Endodermal cell (in vitro differentiated cells): ENCODE data around the gene DNAH2. TPM values are rescaled to one million over a fixed set of nuclear protein-coding genes. Genes with fewer than 3 reads are reported as not detected.

ENCODE experiments used
- DNase-seq: peaks from one replicate; pipeline ENCODE4 v3.0.0-alpha.2; 2017
- H3K27ac ChIP-seq: 2 replicates; pipeline ENCODE4 v1.5.1; 2013; ENCODE audit warnings: mild to moderate bottlenecking, low read depth, low read length, moderate library complexity
- H3K27me3 ChIP-seq: 2 replicates; pipeline ENCODE4 v1.6.1; 2013; ENCODE audit warnings: mild to moderate bottlenecking, low read length, moderate library complexity; ENCODE audit not compliant: insufficient read depth, control insufficient read depth, poor library complexity, severe bottlenecking
- H3K36me3 ChIP-seq: 2 replicates; pipeline ENCODE4 v1.7.0; 2013; ENCODE audit warnings: mild to moderate bottlenecking, low read length, moderate library complexity; ENCODE audit not compliant: control insufficient read depth, insufficient read depth
- H3K4me1 ChIP-seq: one replicate; pipeline ENCODE4 v1.7.0; 2013; ENCODE audit warnings: low read length; ENCODE audit not compliant: control insufficient read depth, insufficient read depth
- H3K4me3 ChIP-seq: 2 replicates; pipeline ENCODE4 v1.5.1; 2013; ENCODE audit warnings: mild to moderate bottlenecking, low read length, moderate library complexity
- H3K9ac ChIP-seq: 2 replicates; pipeline ENCODE4 v1.6.1; 2013; ENCODE audit warnings: mild to moderate bottlenecking, low read length, moderate library complexity; ENCODE audit not compliant: poor library complexity, severe bottlenecking; ENCODE audit errors: extremely low read depth
- H3K9me3 ChIP-seq: 2 replicates; pipeline ENCODE4 v1.6.1; 2013; ENCODE audit warnings: mild to moderate bottlenecking, low read length, moderate library complexity; ENCODE audit not compliant: control insufficient read depth
- H3K27ac Mint-ChIP-seq: 2 replicates; pipeline ENCODE4 v1.8.0; 2020; ENCODE audit warnings: mixed read lengths
- H3K27me3 Mint-ChIP-seq: 2 replicates; pipeline ENCODE4 v1.8.0; 2021; ENCODE audit warnings: mild to moderate bottlenecking, mixed read lengths; ENCODE audit not compliant: insufficient read depth
- H3K36me3 Mint-ChIP-seq: 2 replicates; pipeline ENCODE4 v1.8.0; 2020; ENCODE audit warnings: low read depth, mixed read lengths
- H3K4me1 Mint-ChIP-seq: 2 replicates; pipeline ENCODE4 v1.8.0; 2020; ENCODE audit warnings: mixed read lengths
- H3K4me3 Mint-ChIP-seq: 2 replicates; pipeline ENCODE4 v1.8.0; 2020; ENCODE audit warnings: mild to moderate bottlenecking, moderate library complexity, mixed read lengths
- H3K9me3 Mint-ChIP-seq: 2 replicates; pipeline ENCODE4 v1.8.0; 2020; ENCODE audit warnings: mild to moderate bottlenecking, mixed read lengths
- WGBS, 2 experiments: methylation state at CpG; one replicate each; pipeline versions ENCODE4 v1.1.5 to v1.1.7; 2013; ENCODE audit warnings: missing lambda C conversion rate in 2 of 2, mixed read lengths in 1 of 2; ENCODE audit not compliant: insufficient coverage in 1 of 2, insufficient read length in 1 of 2; 5-methylcytosine and 5-hydroxymethylcytosine counted together
- total RNA-seq, 2 donors: library from RNA; stranded (reverse); fragmentation: NEBNext Ultra II Directional in 1 of 2; extraction: Animal tissue kit (Norgen Biotek cat#: 25700) in 1 of 2; gene quantifications; 2 replicates in 1 of 2; 3 replicates in 1 of 2; pipeline ENCODE4 v1.2.1, GENCODE V29; 2021
- TF ChIP-seq, protein P1 (sequence below): fragments of 200-600 bp; sonication (generic); conservative IDR thresholded peaks from 2 replicates; pipeline ENCODE4 v1.5.0; 2021; ENCODE audit warnings: antibody characterized with exemption, mild to moderate bottlenecking

DNAH2 gene
- total RNA-seq, 2 donors from 2014 or later = 0.42 to 0.69 TPM

- peaks cover 19% of the 10 kb centered on the region for H3K4me1 Mint-ChIP-seq
- WGBS, 2 experiments = 0% methylated on average over 12 to 30 of the region's 30 CpGs
- DNase-seq = peak; percentile 93
- Histone ChIP-seq H3K4me3 (peak overlapping the region; percentile 98), H3K27ac (peak overlapping the region; percentile 100), H3K4me1 (no peaks in the 10 kb centered on the region), H3K9me3 (no peaks in the 10 kb centered on the region), H3K36me3 (peaks cover 10% of the 10 kb centered on the region), H3K27me3 (no peaks in the 10 kb centered on the region), H3K9ac (peak overlapping the region; percentile 97)
- no peaks in the 10 kb centered on the region for H3K27me3 Mint-ChIP-seq
- no peaks in the 10 kb centered on the region for H3K9me3 Mint-ChIP-seq
- peak overlapping the region; percentile 85 for H3K4me3 Mint-ChIP-seq
- H3K36me3 Mint-ChIP-seq = peaks cover 23% of the 10 kb centered on the region
- TF ChIP-seq, protein P1, sequence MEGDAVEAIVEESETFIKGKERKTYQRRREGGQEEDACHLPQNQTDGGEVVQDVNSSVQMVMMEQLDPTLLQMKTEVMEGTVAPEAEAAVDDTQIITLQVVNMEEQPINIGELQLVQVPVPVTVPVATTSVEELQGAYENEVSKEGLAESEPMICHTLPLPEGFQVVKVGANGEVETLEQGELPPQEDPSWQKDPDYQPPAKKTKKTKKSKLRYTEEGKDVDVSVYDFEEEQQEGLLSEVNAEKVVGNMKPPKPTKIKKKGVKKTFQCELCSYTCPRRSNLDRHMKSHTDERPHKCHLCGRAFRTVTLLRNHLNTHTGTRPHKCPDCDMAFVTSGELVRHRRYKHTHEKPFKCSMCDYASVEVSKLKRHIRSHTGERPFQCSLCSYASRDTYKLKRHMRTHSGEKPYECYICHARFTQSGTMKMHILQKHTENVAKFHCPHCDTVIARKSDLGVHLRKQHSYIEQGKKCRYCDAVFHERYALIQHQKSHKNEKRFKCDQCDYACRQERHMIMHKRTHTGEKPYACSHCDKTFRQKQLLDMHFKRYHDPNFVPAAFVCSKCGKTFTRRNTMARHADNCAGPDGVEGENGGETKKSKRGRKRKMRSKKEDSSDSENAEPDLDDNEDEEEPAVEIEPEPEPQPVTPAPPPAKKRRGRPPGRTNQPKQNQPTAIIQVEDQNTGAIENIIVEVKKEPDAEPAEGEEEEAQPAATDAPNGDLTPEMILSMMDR = no peak
- peak overlapping the region; percentile 100 for H3K27ac Mint-ChIP-seq
Measured at GRCh38 chr17:7686222-7687071, 31.1 kb upstream of the DNAH2 start.

DNA sequence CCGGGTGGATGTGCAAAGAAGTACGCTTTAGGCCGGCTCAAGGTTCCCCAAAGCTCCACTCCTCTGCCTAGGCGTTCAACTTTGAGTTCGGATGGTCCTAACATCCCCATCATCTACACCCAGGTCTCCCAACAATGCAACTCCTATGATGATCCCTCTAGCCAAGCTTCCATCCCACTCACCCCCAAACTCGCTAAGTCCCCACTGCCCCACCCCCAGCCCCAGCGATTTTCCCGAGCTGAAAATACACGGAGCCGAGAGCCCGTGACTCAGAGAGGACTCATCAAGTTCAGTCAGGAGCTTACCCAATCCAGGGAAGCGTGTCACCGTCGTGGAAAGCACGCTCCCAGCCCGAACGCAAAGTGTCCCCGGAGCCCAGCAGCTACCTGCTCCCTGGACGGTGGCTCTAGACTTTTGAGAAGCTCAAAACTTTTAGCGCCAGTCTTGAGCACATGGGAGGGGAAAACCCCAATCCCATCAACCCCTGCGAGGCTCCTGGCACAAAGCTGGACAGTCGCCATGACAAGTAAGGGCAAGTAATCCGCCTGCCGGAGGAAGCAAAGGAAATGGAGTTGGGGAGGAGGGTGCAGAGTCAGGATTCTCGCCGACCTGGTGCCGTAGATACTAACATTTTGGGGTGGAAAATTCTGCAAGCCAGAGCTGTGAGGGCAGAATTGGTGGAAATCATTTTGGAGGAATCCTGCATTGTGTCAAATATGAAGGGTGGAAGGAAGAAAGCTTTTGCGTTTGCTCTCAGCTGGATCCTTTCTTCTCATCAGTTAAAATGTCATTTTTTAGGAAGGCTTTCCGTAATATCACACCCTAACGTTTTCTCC is 30.3 kb upstream of the DNAH2 start, which contains the start of gene TP53:
Gene TP53, minus strand, starts transcription at position 419 of the 836 bp plus-strand sequence. CDS start 10,896 bp downstream, outside the sequence.
- H3K9me3 Mint-ChIP-seq = no peaks in the 10 kb centered on the region

More for the DNA sequence above, 30.3 kb upstream of the DNAH2 start, which contains the start of gene TP53:
- Histone ChIP-seq H3K9me3 (no peaks in the 10 kb centered on the region), H3K27me3 (no peaks in the 10 kb centered on the region), H3K4me1 (no peaks in the 10 kb centered on the region), H3K4me3 (peak within 1 kb of the TSS; percentile 98), H3K9ac (peak within 1 kb of the TSS; percentile 97), H3K27ac (peak within 1 kb of the TSS; percentile 100), H3K36me3 (peaks cover 10% of the 10 kb centered on the region)
- Mint-ChIP-seq H3K27me3 (no peaks in the 10 kb centered on the region), H3K4me1 (peaks cover 19% of the 10 kb centered on the region), H3K36me3 (peaks cover 23% of the 10 kb centered on the region), H3K27ac (peak within 1 kb of the TSS; percentile 100), H3K4me3 (peak within 1 kb of the TSS; percentile 85)
- DNase-seq = peak; percentile 98
- whole genome bisulfite sequencing, 2 experiments = 0 to 1% methylated on average over 18 to 30 of the region's 30 CpGs
- TF ChIP-seq, protein P1 = no peak
